GM12865 (cell line): Measurements from ENCODE around the gene CISD2.
"Not testable (repeated sequence)": the region's sequence is repeated elsewhere in the genome, so short reads cannot be mapped to it uniquely, and the experiment has no call there.

Experiments used
- DNase-seq: peaks from one replicate; pipeline ENCODE4 v3.0.0; 2010; ENCODE audit warnings: low read depth
- H3K4me3 ChIP-seq: 2 replicates; pipeline ENCODE4 v1.5.1; 2011; ENCODE audit warnings: mild to moderate bottlenecking, low read depth, low read length, control low read depth
- TF ChIP-seq, protein P1 (sequence below): IDR thresholded peaks from 2 replicates; pipeline ENCODE4 v1.5.1; 2011; ENCODE audit warnings: low read length, control low read depth, low read depth, inconsistent platforms; ENCODE audit not compliant: insufficient read depth; ENCODE audit errors: missing control alignments

The CISD2 gene

DNA sequence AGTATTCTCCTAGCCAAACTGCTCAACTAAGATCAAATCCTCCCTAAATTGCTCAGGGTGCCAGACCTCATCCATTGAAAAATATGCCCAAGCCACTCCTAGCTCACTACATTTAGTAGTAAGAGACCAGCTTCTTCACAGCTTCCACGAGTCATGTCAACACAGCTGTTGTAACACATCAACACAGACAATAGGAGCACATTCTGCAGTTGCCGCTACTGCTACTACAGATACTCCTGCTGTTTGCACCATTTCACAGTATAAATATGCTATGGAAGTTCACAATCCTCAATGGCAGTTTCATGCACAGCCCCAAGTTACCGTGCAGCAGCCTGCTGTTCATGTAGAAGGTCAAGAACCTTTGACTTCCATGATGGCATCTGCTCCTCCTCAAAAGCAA is 28.8 kb downstream of the CISD2 start:
- not testable (repeated sequence) for H3K4me3 ChIP-seq, DNase-seq

DNA sequence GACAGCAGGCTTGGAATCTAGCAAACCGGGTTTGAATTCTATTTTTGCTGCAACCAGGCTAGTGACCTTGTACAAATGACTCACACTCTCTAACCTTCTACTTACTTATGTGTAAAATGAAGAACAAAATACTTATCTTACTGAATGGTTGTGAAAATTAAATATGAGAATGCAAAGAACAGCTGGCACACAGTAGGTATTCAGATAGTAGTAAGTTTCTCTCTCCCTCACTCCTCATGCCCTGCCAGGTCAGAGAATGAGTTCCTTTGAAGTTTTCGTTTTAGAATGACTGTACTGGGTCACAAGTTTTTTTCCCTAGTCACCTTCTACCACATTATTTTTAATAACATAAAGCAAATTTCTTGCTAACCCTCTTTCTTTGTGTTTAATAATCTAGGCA is 33.0 kb downstream of the CISD2 start:
- H3K4me3 ChIP-seq: no peak overlapping the region
- no peak for DNase-seq
- TF ChIP-seq, protein P1, sequence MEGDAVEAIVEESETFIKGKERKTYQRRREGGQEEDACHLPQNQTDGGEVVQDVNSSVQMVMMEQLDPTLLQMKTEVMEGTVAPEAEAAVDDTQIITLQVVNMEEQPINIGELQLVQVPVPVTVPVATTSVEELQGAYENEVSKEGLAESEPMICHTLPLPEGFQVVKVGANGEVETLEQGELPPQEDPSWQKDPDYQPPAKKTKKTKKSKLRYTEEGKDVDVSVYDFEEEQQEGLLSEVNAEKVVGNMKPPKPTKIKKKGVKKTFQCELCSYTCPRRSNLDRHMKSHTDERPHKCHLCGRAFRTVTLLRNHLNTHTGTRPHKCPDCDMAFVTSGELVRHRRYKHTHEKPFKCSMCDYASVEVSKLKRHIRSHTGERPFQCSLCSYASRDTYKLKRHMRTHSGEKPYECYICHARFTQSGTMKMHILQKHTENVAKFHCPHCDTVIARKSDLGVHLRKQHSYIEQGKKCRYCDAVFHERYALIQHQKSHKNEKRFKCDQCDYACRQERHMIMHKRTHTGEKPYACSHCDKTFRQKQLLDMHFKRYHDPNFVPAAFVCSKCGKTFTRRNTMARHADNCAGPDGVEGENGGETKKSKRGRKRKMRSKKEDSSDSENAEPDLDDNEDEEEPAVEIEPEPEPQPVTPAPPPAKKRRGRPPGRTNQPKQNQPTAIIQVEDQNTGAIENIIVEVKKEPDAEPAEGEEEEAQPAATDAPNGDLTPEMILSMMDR: no peak

DNA sequence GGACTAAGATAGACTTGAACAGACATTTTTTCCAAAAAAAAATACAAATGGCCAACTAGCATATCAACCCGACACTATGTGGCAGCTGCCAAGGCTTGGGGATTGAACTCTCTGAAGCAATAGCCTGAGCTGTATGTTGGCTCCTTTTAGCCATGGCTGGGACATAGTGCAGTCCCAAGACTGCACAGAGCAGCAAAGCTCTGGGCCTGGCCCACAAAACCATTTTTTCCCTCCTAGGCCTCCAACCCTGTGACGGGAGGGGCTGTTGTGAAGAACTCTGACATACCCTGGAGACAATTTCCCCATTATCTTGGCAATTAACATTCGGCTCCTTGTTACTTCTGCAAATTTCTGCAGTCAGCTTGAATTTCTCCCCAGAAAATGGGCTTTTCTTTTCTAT is 50.1 kb downstream of the CISD2 start:
- TF ChIP-seq, protein P1: no peak
- no peak for DNase-seq
- H3K4me3 ChIP-seq: no peak overlapping the region

DNA sequence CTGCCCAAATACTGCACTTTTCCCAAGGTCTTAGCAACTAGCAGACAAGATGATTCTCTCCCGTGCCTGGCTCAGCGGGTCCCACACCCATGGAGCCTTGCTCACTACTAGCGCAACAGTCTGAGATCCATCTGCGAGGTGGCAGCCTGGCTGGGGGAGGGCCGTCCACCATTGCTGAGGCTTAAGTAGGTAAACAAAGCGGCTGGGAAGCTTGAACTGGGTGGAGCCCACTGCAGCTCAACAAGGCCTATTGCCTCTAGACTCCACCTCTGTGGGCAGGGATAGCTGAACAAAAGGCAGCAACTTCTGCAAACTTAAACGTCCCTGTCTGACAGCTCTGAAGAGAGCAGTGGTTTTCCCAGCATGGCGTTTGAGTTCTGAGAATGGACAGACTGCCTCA is 50.9 kb downstream of the CISD2 start:
- H3K4me3 ChIP-seq, DNase-seq: not testable (repeated sequence)

DNA sequence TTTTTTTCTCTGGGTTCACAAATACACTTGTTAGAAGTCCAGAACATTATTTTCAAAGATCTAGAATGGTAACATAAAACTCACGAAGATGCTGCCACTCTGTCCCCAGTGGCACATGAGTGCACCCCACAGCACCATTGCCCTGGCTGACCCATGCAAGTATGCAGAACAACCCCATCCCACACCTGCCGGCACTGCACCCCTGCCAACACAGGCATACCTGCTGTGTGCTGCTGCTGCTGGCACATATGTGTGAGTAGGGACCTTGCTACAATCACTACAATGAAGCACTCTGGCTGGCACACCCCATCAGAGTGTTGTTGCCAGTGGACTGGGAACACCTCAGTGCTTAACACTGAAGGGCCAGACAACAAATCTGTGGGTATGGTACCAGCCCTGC is 66.9 kb downstream of the CISD2 start:
- no peak overlapping the region for H3K4me3 ChIP-seq
- DNase-seq: no peak
- TF ChIP-seq, protein P1: no peak

DNA sequence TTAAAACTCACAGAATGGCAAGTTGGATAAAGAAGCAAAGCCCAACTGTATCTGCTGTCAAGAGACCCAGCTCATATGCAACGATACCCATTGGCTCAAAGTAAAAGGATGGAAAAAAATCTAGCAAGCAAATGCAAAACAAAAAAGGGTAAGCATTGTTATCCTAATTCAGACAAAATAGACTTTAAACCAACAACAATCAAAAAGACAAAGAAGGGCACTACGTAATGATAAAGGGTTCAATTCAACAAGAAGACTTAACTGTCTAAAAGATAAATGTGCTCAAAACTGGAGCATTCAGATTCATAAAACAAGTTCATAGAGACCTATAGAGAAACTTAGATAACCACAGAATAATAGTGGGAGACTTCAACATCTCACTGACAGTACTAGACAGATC is 69.3 kb downstream of the CISD2 start:
- not testable (repeated sequence) for DNase-seq, H3K4me3 ChIP-seq
